OCI-LY1 (cell line): ENCODE results near the gene WDFY4.

ENCODE experiments used
- H2AFZ ChIP-seq: fragments of 200-600 bp; sonication (generic), shearing (Covaris generic); 2 replicates; pipeline ENCODE4 v1.6.0; 2014; ENCODE audit warnings: antibody characterized with exemption, mild to moderate bottlenecking, low read length
- H3F3A ChIP-seq: fragments of 200-600 bp; sonication (generic), shearing (Covaris generic); 2 replicates; pipeline ENCODE4 v1.6.0; 2014; ENCODE audit warnings: mild to moderate bottlenecking, antibody characterized with exemption, low read length, moderate library complexity; ENCODE audit not compliant: insufficient read depth
- H3K27ac ChIP-seq: fragments of 200-600 bp; sonication (generic); 2 replicates; pipeline ENCODE4 v1.5.1; 2014; ENCODE audit warnings: low read length, mixed run types, mild to moderate bottlenecking, low read depth; ENCODE audit not compliant: poor library complexity, severe bottlenecking
- H3K27me3 ChIP-seq: fragments of 200-600 bp; sonication (generic); 2 replicates; pipeline ENCODE4 v1.6.0; 2014; ENCODE audit warnings: antibody characterized with exemption, mild to moderate bottlenecking, low read length, moderate library complexity; ENCODE audit not compliant: insufficient read depth
- H3K36me3 ChIP-seq: fragments of 200-600 bp; sonication (generic); 2 replicates; pipeline ENCODE4 v1.6.1; 2014; ENCODE audit warnings: mild to moderate bottlenecking, antibody characterized with exemption, low read length, moderate library complexity, mixed read lengths; ENCODE audit not compliant: insufficient read depth
- H3K4me1 ChIP-seq: fragments of 200-600 bp; sonication (generic); 2 replicates; pipeline ENCODE4 v1.5.1; 2014; ENCODE audit warnings: mild to moderate bottlenecking, low read length, moderate library complexity; ENCODE audit not compliant: insufficient read depth, severe bottlenecking
- H3K4me2 ChIP-seq: fragments of 200-600 bp; sonication (generic), shearing (Covaris generic); 2 replicates; pipeline ENCODE4 v1.6.1; 2014; ENCODE audit warnings: low read length
- H3K4me3 ChIP-seq: fragments of 200-600 bp; sonication (generic); 2 replicates; pipeline ENCODE4 v1.5.1; 2014; ENCODE audit warnings: low read length, low read depth, mild to moderate bottlenecking, mixed read lengths; ENCODE audit not compliant: poor library complexity, severe bottlenecking
- H3K79me2 ChIP-seq: fragments of 200-600 bp; shearing (Covaris generic); 2 replicates; pipeline ENCODE4 v1.6.1; 2016; ENCODE audit warnings: mixed run types, low read length, mixed read lengths; ENCODE audit not compliant: insufficient read depth
- H3K9ac ChIP-seq: fragments of 200-600 bp; sonication (generic), shearing (Covaris generic); 2 replicates; pipeline ENCODE4 v1.6.1; 2014; ENCODE audit warnings: mild to moderate bottlenecking, low read length, mixed read lengths
- H3K9me2 ChIP-seq: fragments of 200-600 bp; sonication (generic), shearing (Covaris generic); 2 replicates; pipeline ENCODE4 v1.6.1; 2014; ENCODE audit warnings: low read depth, mild to moderate bottlenecking, low read length, mixed read lengths
- H3K9me3 ChIP-seq: fragments of 200-600 bp; shearing (Covaris generic); 2 replicates; pipeline ENCODE4 v1.6.1; 2014; ENCODE audit warnings: low read length, mixed read lengths
- H4K20me1 ChIP-seq: fragments of 200-600 bp; sonication (generic), shearing (Covaris generic); 2 replicates; pipeline ENCODE4 v1.6.0; 2016; ENCODE audit warnings: mild to moderate bottlenecking, low read length; ENCODE audit not compliant: insufficient read depth
- EZH2 ChIP-seq: fragments of 200-600 bp; sonication (generic), shearing (Covaris generic); IDR thresholded peaks from 2 replicates; pipeline ENCODE4 v1.8.0; 2017; ENCODE audit warnings: borderline replicate concordance, mixed run types, mild to moderate bottlenecking, antibody characterized with exemption, low read length, moderate library complexity, mixed read lengths
- TF ChIP-seq, protein P1 (sequence below): fragments of 200-600 bp; sonication (generic), shearing (Covaris generic); IDR thresholded peaks from 2 replicates; pipeline ENCODE4 v1.5.1; 2017; ENCODE audit warnings: mild to moderate bottlenecking, antibody characterized with exemption, low read length, moderate library complexity, mixed read lengths

WDFY4 gene

DNA sequence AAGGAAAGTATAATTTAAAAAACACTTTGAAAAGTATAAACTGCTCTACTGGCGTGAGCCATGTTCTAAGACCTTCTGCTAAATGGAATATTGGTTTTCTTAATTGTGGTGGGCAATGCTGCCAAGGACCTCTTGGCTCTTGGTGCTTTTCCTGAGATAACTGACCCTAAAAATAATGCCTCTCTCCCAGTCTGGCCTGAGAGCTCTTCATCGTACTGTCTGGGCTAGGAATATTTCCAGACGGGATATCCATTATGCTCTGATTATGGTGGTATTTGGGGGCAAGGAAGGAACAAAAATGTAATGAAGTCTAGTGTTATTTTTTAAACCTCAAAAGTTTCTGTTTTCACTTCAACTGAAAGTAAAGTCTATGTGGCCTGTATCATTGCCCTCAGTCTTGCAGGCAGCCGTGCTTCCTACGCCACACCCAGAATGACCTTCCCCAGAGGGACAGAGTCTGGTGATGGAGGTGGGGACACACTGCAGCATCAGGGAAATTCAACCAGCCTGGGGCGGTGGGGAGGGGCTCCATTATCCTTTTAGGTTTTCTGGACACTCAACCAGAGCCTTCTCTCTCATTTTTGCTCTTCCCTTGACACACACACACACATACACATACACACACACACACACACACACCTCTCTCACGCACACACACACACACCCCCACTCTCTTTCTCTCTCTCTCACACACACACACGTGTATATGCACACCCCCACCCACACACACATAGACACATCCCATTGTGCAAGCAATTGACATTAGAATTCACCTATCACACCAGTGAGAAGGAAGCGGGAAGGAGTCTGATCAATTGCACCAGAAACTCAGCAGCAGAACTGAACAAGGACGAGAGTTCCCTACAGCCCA is 155.4 kb downstream of the WDFY4 start:
- H3K27me3 ChIP-seq: no peaks in the 10 kb centered on the region
- peaks cover 73% of the 10 kb centered on the region for H3K36me3 ChIP-seq
- no peak overlapping the region for H3K4me2 ChIP-seq

DNA sequence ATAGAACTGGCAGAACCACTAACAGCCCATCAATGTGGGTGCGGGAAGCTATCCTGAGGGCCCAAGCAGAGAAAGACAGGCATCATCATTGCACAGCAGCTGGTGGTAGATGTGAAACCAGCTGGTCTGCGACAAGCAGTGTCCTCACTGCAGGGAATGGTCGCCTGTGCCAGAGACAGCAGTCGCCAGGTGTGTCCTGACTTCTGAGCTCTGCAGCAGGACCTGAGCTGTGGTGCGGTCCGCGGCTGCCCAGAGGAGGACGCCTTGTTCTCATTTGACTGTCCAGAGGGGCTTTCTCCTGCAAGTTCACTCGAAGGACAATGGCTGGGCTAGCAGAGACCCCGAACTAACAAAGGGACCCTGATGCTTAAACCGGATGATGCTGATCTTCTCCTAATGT is 157.6 kb downstream of the WDFY4 start:
- H2AFZ ChIP-seq: no peak overlapping the region
- H3K4me2 ChIP-seq: no peak overlapping the region
- no peak overlapping the region for H3K27ac ChIP-seq
- H3K36me3 ChIP-seq: peaks cover 69% of the 10 kb centered on the region
- H4K20me1 ChIP-seq: no peaks in the 10 kb centered on the region
- no peak overlapping the region for H3K4me3 ChIP-seq
- no peaks in the 10 kb centered on the region for H3K9me3 ChIP-seq
- no peaks in the 10 kb centered on the region for H3K27me3 ChIP-seq
- no peaks in the 10 kb centered on the region for H3K9me2 ChIP-seq
- H3K4me1 ChIP-seq: no peaks in the 10 kb centered on the region
- no peaks in the 10 kb centered on the region for H3K79me2 ChIP-seq
- H3K9ac ChIP-seq: no peak overlapping the region
- no peaks in the 10 kb centered on the region for H3F3A ChIP-seq
- TF ChIP-seq EZH2: no peak
- TF ChIP-seq, protein P1, sequence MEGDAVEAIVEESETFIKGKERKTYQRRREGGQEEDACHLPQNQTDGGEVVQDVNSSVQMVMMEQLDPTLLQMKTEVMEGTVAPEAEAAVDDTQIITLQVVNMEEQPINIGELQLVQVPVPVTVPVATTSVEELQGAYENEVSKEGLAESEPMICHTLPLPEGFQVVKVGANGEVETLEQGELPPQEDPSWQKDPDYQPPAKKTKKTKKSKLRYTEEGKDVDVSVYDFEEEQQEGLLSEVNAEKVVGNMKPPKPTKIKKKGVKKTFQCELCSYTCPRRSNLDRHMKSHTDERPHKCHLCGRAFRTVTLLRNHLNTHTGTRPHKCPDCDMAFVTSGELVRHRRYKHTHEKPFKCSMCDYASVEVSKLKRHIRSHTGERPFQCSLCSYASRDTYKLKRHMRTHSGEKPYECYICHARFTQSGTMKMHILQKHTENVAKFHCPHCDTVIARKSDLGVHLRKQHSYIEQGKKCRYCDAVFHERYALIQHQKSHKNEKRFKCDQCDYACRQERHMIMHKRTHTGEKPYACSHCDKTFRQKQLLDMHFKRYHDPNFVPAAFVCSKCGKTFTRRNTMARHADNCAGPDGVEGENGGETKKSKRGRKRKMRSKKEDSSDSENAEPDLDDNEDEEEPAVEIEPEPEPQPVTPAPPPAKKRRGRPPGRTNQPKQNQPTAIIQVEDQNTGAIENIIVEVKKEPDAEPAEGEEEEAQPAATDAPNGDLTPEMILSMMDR: no peak

More for the DNA sequence above, 155.4 kb downstream of the WDFY4 start:
- Histone ChIP-seq H2AFZ (no peak overlapping the region), H3K27ac (no peak overlapping the region), H4K20me1 (no peaks in the 10 kb centered on the region), H3F3A (no peaks in the 10 kb centered on the region), H3K4me3 (no peak overlapping the region), H3K9me3 (no peaks in the 10 kb centered on the region), H3K9me2 (no peaks in the 10 kb centered on the region), H3K79me2 (no peaks in the 10 kb centered on the region), H3K4me1 (no peaks in the 10 kb centered on the region), H3K9ac (no peak overlapping the region)
- no peak for TF ChIP-seq EZH2
- TF ChIP-seq, protein P1: no peak

DNA sequence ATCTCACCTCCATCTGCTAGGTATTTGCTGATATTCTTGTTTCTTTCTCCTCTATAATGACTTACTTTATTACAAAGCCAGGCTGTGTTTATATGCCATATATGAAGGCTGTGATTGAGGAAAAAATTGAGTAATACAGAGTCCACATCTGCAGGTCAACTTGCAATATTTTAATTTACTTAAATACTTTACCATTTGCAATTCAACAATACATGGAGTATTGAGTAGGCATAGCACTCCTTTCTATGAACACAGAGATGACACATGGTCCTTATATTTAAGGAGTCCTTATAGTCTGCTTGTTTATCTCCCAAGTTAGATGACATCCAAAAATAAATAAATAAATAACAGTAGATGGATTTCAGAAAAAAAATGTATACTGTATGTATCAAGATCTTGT is 158.5 kb downstream of the WDFY4 start:
- Histone ChIP-seq H3K9me2 (no peaks in the 10 kb centered on the region), H3K36me3 (peaks cover 63% of the 10 kb centered on the region), H3K9ac (no peak overlapping the region), H3K9me3 (no peaks in the 10 kb centered on the region), H3K27me3 (no peaks in the 10 kb centered on the region), H2AFZ (no peak overlapping the region), H4K20me1 (no peaks in the 10 kb centered on the region), H3K4me2 (no peak overlapping the region), H3K79me2 (no peaks in the 10 kb centered on the region), H3K4me1 (no peaks in the 10 kb centered on the region), H3F3A (no peaks in the 10 kb centered on the region), H3K4me3 (no peak overlapping the region), H3K27ac (no peak overlapping the region)
- TF ChIP-seq EZH2: no peak

DNA sequence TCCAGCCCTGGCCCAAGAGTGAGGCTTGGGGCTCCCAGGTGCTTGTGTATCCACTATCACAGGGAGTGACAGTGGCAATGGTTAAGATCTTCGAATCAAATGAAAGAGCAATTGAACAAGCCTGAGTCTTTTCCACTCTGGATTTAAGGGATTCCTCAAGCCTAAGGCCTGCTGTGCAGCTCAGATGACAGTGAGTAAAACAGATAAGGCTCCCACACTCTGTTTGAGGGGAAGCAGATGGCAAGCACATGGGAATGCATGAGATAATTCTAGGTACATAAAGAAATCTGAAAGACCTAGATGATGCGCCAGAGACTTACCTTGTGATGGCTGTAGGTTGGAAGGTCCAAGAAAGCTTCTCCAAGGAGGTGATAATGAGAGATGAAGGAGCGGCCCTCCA is 159.9 kb downstream of the WDFY4 start:
- Histone ChIP-seq H3K36me3 (peaks cover 64% of the 10 kb centered on the region), H3K27me3 (no peaks in the 10 kb centered on the region)

More for the DNA sequence above, 159.9 kb downstream of the WDFY4 start:
- Histone ChIP-seq H3K27ac (no peak overlapping the region), H2AFZ (no peak overlapping the region), H3K9me3 (no peaks in the 10 kb centered on the region), H3K79me2 (no peaks in the 10 kb centered on the region), H4K20me1 (no peaks in the 10 kb centered on the region), H3K9me2 (no peaks in the 10 kb centered on the region), H3K9ac (no peak overlapping the region), H3K4me3 (no peak overlapping the region), H3K4me1 (no peaks in the 10 kb centered on the region), H3K4me2 (no peak overlapping the region), H3F3A (no peaks in the 10 kb centered on the region)
- TF ChIP-seq, protein P1: no peak
- TF ChIP-seq EZH2: no peak
